K562 (cell line): ENCODE data around the gene PLEKHS1.

ENCODE experiments used
- PHF20 ChIP-seq: fragments of 450-650 bp; IDR thresholded peaks from 2 replicates; pipeline ENCODE4 v1.6.1; 2018; ENCODE audit not compliant: partially characterized antibody
- PTTG1 ChIP-seq: fragments of 450-650 bp; IDR thresholded peaks from 2 replicates; pipeline ENCODE4 v1.6.1; 2016; ENCODE audit warnings: low read depth, mild to moderate bottlenecking, missing genetic modification characterization, missing compliant biosample characterization
- STAT5B ChIP-seq: fragments of 250-450 bp; sonication (Bioruptor Pico); IDR thresholded peaks from 2 replicates; pipeline ENCODE4 v1.8.0; 2021; ENCODE audit warnings: mild to moderate bottlenecking, inconsistent platforms
- TEAD4 ChIP-seq, 2 experiments: sonication (generic) in 1 of 2; formaldehyde crosslinking in 1 of 2; IDR thresholded peaks; 2 replicates each; pipeline versions ENCODE4 v1.6.1 to v1.8.0; 2012 to 2022; ENCODE audit warnings: borderline replicate concordance in 1 of 2, inconsistent platforms in 1 of 2, low read length in 1 of 2, mild to moderate bottlenecking in 1 of 2, missing genetic modification reagents in 1 of 2
- ZNF217 ChIP-seq: sonication (generic); formaldehyde crosslinking; IDR thresholded peaks from 2 replicates; pipeline ENCODE4 v1.8.0; 2022; ENCODE audit warnings: mild to moderate bottlenecking, missing genetic modification reagents
- TF ChIP-seq, protein P1 (sequence below): sonication (generic); formaldehyde crosslinking; IDR thresholded peaks from 2 replicates; pipeline ENCODE4 v1.8.0; 2022; ENCODE audit warnings: mild to moderate bottlenecking, low read depth, missing genetic modification reagents
- TF ChIP-seq, protein P2 (sequence below), 3 experiments: IDR thresholded peaks in 2 of 3; conservative IDR thresholded peaks in 1 of 3; 2 replicates each; pipeline ENCODE4 v1.5.1; 2011 to 2012; ENCODE audit warnings: low read length in 3 of 3, mild to moderate bottlenecking in 3 of 3, control low read depth in 2 of 3, improper control_type of control experiment in 1 of 3, inconsistent platforms in 1 of 3, low read depth in 1 of 3, mixed read lengths in 1 of 3, moderate library complexity in 1 of 3; ENCODE audit not compliant: insufficient read depth in 2 of 3
- TF ChIP-seq, protein P3 (sequence below), 2 experiments: fragments of 450-650 bp in 1 of 2; sonication (generic) in 1 of 2; formaldehyde crosslinking in 1 of 2; IDR thresholded peaks; 2 replicates each; pipeline versions ENCODE4 v1.7.1 to v1.9.0; 2016 to 2022; ENCODE audit warnings: inconsistent platforms in 1 of 2, mild to moderate bottlenecking in 1 of 2, missing genetic modification reagents in 1 of 2
- TF ChIP-seq, protein P4 (sequence below), 2 experiments: fragments of 450-650 bp; formaldehyde crosslinking in 1 of 2; IDR thresholded peaks; 2 replicates each; pipeline versions ENCODE4 v1.4.0 to v1.6.1; 2014 to 2020; ENCODE audit warnings: mild to moderate bottlenecking in 2 of 2, borderline replicate concordance in 1 of 2, low read depth in 1 of 2

DNA sequence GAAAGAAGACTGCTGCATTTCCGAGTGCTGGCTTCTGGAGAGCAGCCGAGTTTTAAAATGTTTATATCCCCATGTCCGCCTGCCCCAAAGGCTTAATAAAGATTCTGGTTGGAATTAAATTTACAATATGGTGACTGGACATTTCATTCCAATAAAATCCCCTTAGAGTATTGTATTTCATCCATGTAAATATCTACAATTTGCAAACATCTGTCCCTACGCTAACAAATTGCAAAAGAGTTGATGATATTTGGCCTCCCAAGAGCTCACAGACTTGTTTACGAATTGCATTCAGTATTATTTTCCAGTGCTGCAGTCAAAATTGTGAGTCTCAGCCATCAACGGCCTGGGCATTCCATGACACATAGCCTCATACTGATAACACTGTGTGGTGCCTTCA lies 50.1 kb downstream of the PLEKHS1 start:
- TF ChIP-seq, protein P1, sequence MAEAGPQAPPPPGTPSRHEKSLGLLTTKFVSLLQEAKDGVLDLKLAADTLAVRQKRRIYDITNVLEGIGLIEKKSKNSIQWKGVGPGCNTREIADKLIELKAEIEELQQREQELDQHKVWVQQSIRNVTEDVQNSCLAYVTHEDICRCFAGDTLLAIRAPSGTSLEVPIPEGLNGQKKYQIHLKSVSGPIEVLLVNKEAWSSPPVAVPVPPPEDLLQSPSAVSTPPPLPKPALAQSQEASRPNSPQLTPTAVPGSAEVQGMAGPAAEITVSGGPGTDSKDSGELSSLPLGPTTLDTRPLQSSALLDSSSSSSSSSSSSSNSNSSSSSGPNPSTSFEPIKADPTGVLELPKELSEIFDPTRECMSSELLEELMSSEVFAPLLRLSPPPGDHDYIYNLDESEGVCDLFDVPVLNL (CRISPR knock-in tag), result no peak
- TF ChIP-seq, protein P2, sequence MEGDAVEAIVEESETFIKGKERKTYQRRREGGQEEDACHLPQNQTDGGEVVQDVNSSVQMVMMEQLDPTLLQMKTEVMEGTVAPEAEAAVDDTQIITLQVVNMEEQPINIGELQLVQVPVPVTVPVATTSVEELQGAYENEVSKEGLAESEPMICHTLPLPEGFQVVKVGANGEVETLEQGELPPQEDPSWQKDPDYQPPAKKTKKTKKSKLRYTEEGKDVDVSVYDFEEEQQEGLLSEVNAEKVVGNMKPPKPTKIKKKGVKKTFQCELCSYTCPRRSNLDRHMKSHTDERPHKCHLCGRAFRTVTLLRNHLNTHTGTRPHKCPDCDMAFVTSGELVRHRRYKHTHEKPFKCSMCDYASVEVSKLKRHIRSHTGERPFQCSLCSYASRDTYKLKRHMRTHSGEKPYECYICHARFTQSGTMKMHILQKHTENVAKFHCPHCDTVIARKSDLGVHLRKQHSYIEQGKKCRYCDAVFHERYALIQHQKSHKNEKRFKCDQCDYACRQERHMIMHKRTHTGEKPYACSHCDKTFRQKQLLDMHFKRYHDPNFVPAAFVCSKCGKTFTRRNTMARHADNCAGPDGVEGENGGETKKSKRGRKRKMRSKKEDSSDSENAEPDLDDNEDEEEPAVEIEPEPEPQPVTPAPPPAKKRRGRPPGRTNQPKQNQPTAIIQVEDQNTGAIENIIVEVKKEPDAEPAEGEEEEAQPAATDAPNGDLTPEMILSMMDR (IDR thresholded peaks at IDR 0.05 in 2 of 3, conservative IDR thresholded peaks at IDR 0.05 in 1 of 3; ENCODE audit: insufficient read depth in 2 of 3, low read depth in 1 of 3, low read length in 3 of 3), result no peak
- TF ChIP-seq PTTG1 (tag), result no peak
- TF ChIP-seq, protein P3, sequence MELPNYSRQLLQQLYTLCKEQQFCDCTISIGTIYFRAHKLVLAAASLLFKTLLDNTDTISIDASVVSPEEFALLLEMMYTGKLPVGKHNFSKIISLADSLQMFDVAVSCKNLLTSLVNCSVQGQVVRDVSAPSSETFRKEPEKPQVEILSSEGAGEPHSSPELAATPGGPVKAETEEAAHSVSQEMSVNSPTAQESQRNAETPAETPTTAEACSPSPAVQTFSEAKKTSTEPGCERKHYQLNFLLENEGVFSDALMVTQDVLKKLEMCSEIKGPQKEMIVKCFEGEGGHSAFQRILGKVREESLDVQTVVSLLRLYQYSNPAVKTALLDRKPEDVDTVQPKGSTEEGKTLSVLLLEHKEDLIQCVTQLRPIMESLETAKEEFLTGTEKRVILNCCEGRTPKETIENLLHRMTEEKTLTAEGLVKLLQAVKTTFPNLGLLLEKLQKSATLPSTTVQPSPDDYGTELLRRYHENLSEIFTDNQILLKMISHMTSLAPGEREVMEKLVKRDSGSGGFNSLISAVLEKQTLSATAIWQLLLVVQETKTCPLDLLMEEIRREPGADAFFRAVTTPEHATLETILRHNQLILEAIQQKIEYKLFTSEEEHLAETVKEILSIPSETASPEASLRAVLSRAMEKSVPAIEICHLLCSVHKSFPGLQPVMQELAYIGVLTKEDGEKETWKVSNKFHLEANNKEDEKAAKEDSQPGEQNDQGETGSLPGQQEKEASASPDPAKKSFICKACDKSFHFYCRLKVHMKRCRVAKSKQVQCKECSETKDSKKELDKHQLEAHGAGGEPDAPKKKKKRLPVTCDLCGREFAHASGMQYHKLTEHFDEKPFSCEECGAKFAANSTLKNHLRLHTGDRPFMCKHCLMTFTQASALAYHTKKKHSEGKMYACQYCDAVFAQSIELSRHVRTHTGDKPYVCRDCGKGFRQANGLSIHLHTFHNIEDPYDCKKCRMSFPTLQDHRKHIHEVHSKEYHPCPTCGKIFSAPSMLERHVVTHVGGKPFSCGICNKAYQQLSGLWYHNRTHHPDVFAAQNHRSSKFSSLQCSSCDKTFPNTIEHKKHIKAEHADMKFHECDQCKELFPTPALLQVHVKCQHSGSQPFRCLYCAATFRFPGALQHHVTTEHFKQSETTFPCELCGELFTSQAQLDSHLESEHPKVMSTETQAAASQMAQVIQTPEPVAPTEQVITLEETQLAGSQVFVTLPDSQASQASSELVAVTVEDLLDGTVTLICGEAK (IDR thresholded peaks at IDR 0.05), result no peak
- TF ChIP-seq, protein P3 (CRISPR knock-in tag; IDR thresholded peaks at IDR 0.05), result no peak
- TF ChIP-seq, protein P4, sequence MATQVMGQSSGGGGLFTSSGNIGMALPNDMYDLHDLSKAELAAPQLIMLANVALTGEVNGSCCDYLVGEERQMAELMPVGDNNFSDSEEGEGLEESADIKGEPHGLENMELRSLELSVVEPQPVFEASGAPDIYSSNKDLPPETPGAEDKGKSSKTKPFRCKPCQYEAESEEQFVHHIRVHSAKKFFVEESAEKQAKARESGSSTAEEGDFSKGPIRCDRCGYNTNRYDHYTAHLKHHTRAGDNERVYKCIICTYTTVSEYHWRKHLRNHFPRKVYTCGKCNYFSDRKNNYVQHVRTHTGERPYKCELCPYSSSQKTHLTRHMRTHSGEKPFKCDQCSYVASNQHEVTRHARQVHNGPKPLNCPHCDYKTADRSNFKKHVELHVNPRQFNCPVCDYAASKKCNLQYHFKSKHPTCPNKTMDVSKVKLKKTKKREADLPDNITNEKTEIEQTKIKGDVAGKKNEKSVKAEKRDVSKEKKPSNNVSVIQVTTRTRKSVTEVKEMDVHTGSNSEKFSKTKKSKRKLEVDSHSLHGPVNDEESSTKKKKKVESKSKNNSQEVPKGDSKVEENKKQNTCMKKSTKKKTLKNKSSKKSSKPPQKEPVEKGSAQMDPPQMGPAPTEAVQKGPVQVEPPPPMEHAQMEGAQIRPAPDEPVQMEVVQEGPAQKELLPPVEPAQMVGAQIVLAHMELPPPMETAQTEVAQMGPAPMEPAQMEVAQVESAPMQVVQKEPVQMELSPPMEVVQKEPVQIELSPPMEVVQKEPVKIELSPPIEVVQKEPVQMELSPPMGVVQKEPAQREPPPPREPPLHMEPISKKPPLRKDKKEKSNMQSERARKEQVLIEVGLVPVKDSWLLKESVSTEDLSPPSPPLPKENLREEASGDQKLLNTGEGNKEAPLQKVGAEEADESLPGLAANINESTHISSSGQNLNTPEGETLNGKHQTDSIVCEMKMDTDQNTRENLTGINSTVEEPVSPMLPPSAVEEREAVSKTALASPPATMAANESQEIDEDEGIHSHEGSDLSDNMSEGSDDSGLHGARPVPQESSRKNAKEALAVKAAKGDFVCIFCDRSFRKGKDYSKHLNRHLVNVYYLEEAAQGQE (IDR thresholded peaks at IDR 0.05; ENCODE audit: borderline replicate concordance), result no peak
- TF ChIP-seq, protein P4 (CRISPR knock-in tag; IDR thresholded peaks at IDR 0.05; ENCODE audit: low read depth), result no peak
- no peak for TF ChIP-seq TEAD4 (IDR thresholded peaks at IDR 0.05; ENCODE audit: low read length)
- no peak for TF ChIP-seq TEAD4 (CRISPR knock-in tag; IDR thresholded peaks at IDR 0.05; ENCODE audit: borderline replicate concordance)
- TF ChIP-seq ZNF217 (CRISPR knock-in tag), result no peak
- no peak for TF ChIP-seq STAT5B (CRISPR knock-in tag)
- no peak for TF ChIP-seq PHF20
